ENCODE results near the gene SULT1A4.
"Not testable (repeated sequence)": the region's sequence is repeated elsewhere in the genome, so short reads cannot be mapped to it uniquely, and the experiment has no call there.

SULT1A4 gene

GRCh38 chr16:29459706-29460646, at the start of gene SULT1A4:
Gene SULT1A4, plus strand, starts transcription at chr16:29459913. Its CDS starts 1,473 bp downstream, at chr16:29461386.
- H3K36me3 ChIP-seq (ENCODE audit: insufficient read depth, insufficient read length, low read length); H3K27me3 ChIP-seq (ENCODE audit: insufficient read depth, insufficient read length); H3K9ac ChIP-seq (ENCODE audit: insufficient read length, low read depth); H3K4me3 ChIP-seq (ENCODE audit: insufficient read length, low read depth); DNase-seq (ENCODE audit: low read depth, low spot score); H3K4me1 ChIP-seq (ENCODE audit: insufficient read depth, insufficient read length); H3K9me3 ChIP-seq (ENCODE audit: insufficient read depth, low read length): not testable (repeated sequence)

DNA sequence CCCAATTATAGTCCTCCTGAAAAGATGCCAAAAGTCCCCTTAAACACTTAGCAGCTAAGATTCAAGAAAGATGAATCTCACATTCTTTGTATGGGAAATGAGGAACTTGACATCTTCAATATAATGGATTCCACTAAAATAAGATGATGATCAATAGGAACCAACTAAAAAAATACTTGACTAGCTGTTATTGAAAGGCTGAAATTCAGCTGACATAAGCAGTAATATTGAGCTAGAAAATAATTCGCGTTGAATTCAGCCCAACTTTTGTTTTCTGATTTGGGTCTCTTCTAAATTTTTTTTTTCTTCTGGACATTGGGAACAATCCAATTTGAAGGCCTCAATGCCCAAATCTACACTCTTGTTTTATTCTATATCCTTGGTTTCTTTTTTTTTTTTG, 36.1 kb upstream of the SULT1A4 start:
- not testable (repeated sequence) for H3K36me3 ChIP-seq (ENCODE audit: insufficient read depth, insufficient read length, low read length); H3K27me3 ChIP-seq (ENCODE audit: insufficient read depth, insufficient read length); H3K9me3 ChIP-seq (ENCODE audit: insufficient read depth, low read length); H3K4me3 ChIP-seq (ENCODE audit: insufficient read length, low read depth); H3K9ac ChIP-seq (ENCODE audit: insufficient read length, low read depth); H3K4me1 ChIP-seq (ENCODE audit: insufficient read depth, insufficient read length); DNase-seq (ENCODE audit: low read depth, low spot score)

DNA sequence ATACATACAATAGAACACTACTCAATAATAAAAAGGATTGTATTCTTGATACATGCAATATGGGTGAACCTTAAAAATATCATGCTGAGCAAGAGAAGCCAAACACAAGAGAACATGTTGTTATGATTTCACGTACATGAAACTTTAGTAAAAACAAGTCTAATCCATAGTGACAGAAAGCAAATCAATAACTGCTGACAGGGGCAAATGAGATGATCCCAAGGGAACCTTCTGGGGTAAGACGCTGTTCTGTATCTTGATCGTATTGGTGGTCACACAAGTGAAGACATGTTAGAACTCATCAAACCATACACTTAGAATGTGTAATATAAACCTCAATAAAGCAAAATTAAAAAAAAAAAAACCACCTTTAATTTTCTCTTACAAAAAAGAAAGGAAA, 34.3 kb upstream of the SULT1A4 start:
- not testable (repeated sequence) for H3K4me3 ChIP-seq (ENCODE audit: insufficient read length, low read depth); H3K9ac ChIP-seq (ENCODE audit: insufficient read length, low read depth); DNase-seq (ENCODE audit: low read depth, low spot score); H3K9me3 ChIP-seq (ENCODE audit: insufficient read depth, low read length); H3K27me3 ChIP-seq (ENCODE audit: insufficient read depth, insufficient read length); H3K4me1 ChIP-seq (ENCODE audit: insufficient read depth, insufficient read length); H3K36me3 ChIP-seq (ENCODE audit: insufficient read depth, insufficient read length, low read length)

DNA sequence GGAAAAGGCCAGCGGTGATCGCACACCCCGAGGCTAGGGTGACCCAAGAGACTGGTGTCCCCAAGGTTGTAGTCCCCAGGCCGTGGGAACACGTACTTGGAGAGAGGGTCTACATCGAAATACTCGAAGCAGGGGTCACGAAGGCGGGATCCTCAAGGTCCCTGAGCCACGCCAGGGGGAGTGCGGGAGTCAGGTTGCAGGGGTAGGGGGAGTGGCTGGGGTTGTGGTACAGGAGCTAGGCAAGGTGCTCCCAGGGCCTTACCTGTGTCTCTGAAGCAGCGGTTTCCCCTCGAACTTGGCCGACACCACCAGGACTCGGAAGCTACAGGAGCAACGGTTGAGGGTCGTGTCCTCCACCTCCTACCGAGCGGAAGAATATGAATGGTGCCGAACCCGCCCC, 6.0 kb upstream of the SULT1A4 start:
- H3K4me3 ChIP-seq (ENCODE audit: insufficient read length, low read depth); H3K9me3 ChIP-seq (ENCODE audit: insufficient read depth, low read length); H3K9ac ChIP-seq (ENCODE audit: insufficient read length, low read depth); H3K36me3 ChIP-seq (ENCODE audit: insufficient read depth, insufficient read length, low read length); DNase-seq (ENCODE audit: low read depth, low spot score); H3K27me3 ChIP-seq (ENCODE audit: insufficient read depth, insufficient read length); H3K4me1 ChIP-seq (ENCODE audit: insufficient read depth, insufficient read length): not testable (repeated sequence)

GRCh38 chr16:29454269-29454668, 5.4 kb upstream of the SULT1A4 start, which contains the start of the genes BOLA2 and SLX1B:
Gene BOLA2, minus strand, starts transcription at chr16:29454351. Its CDS starts 98 bp downstream, at chr16:29454253.
Gene SLX1B, plus strand, starts transcription at chr16:29454533.
- H3K9me3 ChIP-seq (ENCODE audit: insufficient read depth, low read length); H3K27me3 ChIP-seq (ENCODE audit: insufficient read depth, insufficient read length); H3K4me3 ChIP-seq (ENCODE audit: insufficient read length, low read depth); H3K9ac ChIP-seq (ENCODE audit: insufficient read length, low read depth); DNase-seq (ENCODE audit: low read depth, low spot score); H3K36me3 ChIP-seq (ENCODE audit: insufficient read depth, insufficient read length, low read length); H3K4me1 ChIP-seq (ENCODE audit: insufficient read depth, insufficient read length): not testable (repeated sequence)

GRCh38 chr16:29454828-29455227, 4.9 kb upstream of the SULT1A4 start:
- H3K4me1 ChIP-seq (ENCODE audit: insufficient read depth, insufficient read length); H3K4me3 ChIP-seq (ENCODE audit: insufficient read length, low read depth); H3K9ac ChIP-seq (ENCODE audit: insufficient read length, low read depth); H3K9me3 ChIP-seq (ENCODE audit: insufficient read depth, low read length); H3K36me3 ChIP-seq (ENCODE audit: insufficient read depth, insufficient read length, low read length); H3K27me3 ChIP-seq (ENCODE audit: insufficient read depth, insufficient read length); DNase-seq (ENCODE audit: low read depth, low spot score): not testable (repeated sequence)

- H3K4me3 ChIP-seq (ENCODE audit: insufficient read length, low read depth); H3K9me3 ChIP-seq (ENCODE audit: insufficient read depth, low read length); H3K36me3 ChIP-seq (ENCODE audit: insufficient read depth, insufficient read length, low read length); H3K4me1 ChIP-seq (ENCODE audit: insufficient read depth, insufficient read length); H3K9ac ChIP-seq (ENCODE audit: insufficient read length, low read depth); DNase-seq (ENCODE audit: low read depth, low spot score); H3K27me3 ChIP-seq (ENCODE audit: insufficient read depth, insufficient read length): not testable (repeated sequence)
Measured at GRCh38 chr16:29457660-29458059, 2.1 kb upstream of the SULT1A4 start.

DNA sequence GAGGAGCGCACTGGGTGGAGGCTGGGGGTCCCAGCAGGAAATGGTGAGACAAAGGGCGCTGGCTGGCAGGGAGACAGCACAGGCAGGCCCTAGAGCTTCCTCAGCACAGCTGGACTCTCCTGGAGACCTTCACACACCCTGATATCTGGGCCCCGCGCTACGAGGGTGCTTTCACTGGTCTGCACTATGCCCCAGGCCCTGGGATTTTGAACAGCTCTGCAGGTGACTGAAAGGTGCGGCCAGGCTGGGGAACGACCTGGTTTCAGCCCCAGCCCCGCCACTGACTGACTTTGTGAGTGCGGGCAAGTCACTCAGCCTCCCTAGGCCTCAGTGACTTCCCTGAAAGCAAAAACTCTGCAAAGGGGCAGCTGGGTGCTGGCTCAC, 926 bp downstream of the SULT1A4 start:
- DNase-seq (ENCODE audit: low read depth, low spot score); H3K4me1 ChIP-seq (ENCODE audit: insufficient read depth, insufficient read length); H3K36me3 ChIP-seq (ENCODE audit: insufficient read depth, insufficient read length, low read length); H3K9me3 ChIP-seq (ENCODE audit: insufficient read depth, low read length); H3K27me3 ChIP-seq (ENCODE audit: insufficient read depth, insufficient read length); H3K4me3 ChIP-seq (ENCODE audit: insufficient read length, low read depth); H3K9ac ChIP-seq (ENCODE audit: insufficient read length, low read depth): not testable (repeated sequence)

GRCh38 chr16:29465985-29466824, 6.5 kb downstream of the SULT1A4 start:
- not testable (repeated sequence) for H3K4me3 ChIP-seq (ENCODE audit: insufficient read length, low read depth); H3K9ac ChIP-seq (ENCODE audit: insufficient read length, low read depth); DNase-seq (ENCODE audit: low read depth, low spot score); H3K9me3 ChIP-seq (ENCODE audit: insufficient read depth, low read length); H3K27me3 ChIP-seq (ENCODE audit: insufficient read depth, insufficient read length); H3K4me1 ChIP-seq (ENCODE audit: insufficient read depth, insufficient read length); H3K36me3 ChIP-seq (ENCODE audit: insufficient read depth, insufficient read length, low read length)

DNA sequence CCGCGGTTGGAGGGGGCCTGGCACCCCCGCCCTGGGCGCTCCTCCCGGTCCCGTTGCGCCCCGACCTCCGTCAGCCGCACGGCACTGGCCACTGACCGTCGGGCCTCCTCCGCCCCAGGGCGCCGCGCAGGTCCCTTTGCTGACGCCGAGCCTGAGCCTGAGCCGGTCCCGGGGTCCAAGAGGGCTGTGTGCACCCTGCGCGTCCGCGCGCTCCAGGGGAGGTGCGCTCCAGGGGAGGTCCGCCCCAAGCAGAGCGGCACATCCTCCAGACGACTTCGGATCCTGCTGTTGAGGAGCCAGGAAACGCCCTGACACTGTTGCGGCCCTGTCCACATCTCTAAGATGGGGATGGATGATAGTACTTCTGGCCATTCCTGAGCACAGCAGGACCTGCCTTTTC, 7.2 kb downstream of the SULT1A4 start:
- not testable (repeated sequence) for H3K9me3 ChIP-seq (ENCODE audit: insufficient read depth, low read length); H3K9ac ChIP-seq (ENCODE audit: insufficient read length, low read depth); DNase-seq (ENCODE audit: low read depth, low spot score); H3K36me3 ChIP-seq (ENCODE audit: insufficient read depth, insufficient read length, low read length); H3K4me1 ChIP-seq (ENCODE audit: insufficient read depth, insufficient read length); H3K27me3 ChIP-seq (ENCODE audit: insufficient read depth, insufficient read length); H3K4me3 ChIP-seq (ENCODE audit: insufficient read length, low read depth)

GRCh38 chr16:29467654-29468366, 8.1 kb downstream of the SULT1A4 start:
- DNase-seq (ENCODE audit: low read depth, low spot score); H3K9ac ChIP-seq (ENCODE audit: insufficient read length, low read depth); H3K27me3 ChIP-seq (ENCODE audit: insufficient read depth, insufficient read length); H3K9me3 ChIP-seq (ENCODE audit: insufficient read depth, low read length); H3K4me1 ChIP-seq (ENCODE audit: insufficient read depth, insufficient read length); H3K36me3 ChIP-seq (ENCODE audit: insufficient read depth, insufficient read length, low read length); H3K4me3 ChIP-seq (ENCODE audit: insufficient read length, low read depth): not testable (repeated sequence)

All from NT2/D1 (cell line).